ENCODE results near the gene HRH1.

The HRH1 gene

DNA sequence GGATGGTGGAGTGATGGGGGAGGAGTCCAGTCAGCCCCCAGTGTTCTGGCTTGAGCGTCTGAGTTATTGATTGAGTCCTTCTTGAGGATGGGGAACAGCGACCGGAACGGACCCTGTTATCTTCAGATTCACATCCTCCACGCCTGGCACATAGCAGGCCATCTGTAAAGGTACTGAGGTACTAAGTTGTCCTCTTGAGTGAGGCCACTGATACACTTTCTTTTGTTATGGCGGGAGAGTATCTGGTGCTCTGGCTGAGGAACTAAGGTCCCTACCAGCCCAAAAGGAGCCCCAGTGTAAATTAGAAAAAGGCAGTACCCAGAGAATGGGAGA lies 16.7 kb upstream of the HRH1 start:
- no peaks in the 10 kb centered on the region for H3K27me3 ChIP-seq (ENCODE audit: low read length)
- H3K9ac ChIP-seq (ENCODE audit: low read length): no peak overlapping the region
- no peaks in the 10 kb centered on the region for H3K36me3 ChIP-seq (ENCODE audit: low read length)
- TF ChIP-seq, protein P1, sequence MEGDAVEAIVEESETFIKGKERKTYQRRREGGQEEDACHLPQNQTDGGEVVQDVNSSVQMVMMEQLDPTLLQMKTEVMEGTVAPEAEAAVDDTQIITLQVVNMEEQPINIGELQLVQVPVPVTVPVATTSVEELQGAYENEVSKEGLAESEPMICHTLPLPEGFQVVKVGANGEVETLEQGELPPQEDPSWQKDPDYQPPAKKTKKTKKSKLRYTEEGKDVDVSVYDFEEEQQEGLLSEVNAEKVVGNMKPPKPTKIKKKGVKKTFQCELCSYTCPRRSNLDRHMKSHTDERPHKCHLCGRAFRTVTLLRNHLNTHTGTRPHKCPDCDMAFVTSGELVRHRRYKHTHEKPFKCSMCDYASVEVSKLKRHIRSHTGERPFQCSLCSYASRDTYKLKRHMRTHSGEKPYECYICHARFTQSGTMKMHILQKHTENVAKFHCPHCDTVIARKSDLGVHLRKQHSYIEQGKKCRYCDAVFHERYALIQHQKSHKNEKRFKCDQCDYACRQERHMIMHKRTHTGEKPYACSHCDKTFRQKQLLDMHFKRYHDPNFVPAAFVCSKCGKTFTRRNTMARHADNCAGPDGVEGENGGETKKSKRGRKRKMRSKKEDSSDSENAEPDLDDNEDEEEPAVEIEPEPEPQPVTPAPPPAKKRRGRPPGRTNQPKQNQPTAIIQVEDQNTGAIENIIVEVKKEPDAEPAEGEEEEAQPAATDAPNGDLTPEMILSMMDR (IDR thresholded peaks at IDR 0.05; ENCODE audit: insufficient read depth, low read length, poor library complexity, severe bottlenecking): no peak
- no peak for TF ChIP-seq EZH2phosphoT487 (conservative IDR thresholded peaks at IDR 0.05; ENCODE audit: low read length)
- no peak overlapping the region for H2AFZ ChIP-seq (ENCODE audit: low read depth, low read length, severe bottlenecking)
- no peak overlapping the region for H3K4me3 ChIP-seq (ENCODE audit: insufficient read depth, low read length, poor library complexity, severe bottlenecking)
- no peaks in the 10 kb centered on the region for H3K9me3 ChIP-seq (ENCODE audit: insufficient read depth, low read length)
- no peaks in the 10 kb centered on the region for H3K79me2 ChIP-seq (ENCODE audit: insufficient read depth, low read length)
- H3K4me2 ChIP-seq (ENCODE audit: low read depth, low read length, poor library complexity, severe bottlenecking): no peak overlapping the region
- H3K27ac ChIP-seq (ENCODE audit: low read depth, low read length): no peak overlapping the region
- H3F3A ChIP-seq (ENCODE audit: insufficient read depth): no peaks in the 10 kb centered on the region
- H3K9me2 ChIP-seq (replicated peaks; ENCODE audit: insufficient read depth, low read length): no peaks in the 10 kb centered on the region
- no peaks in the 10 kb centered on the region for H4K20me1 ChIP-seq (ENCODE audit: low read depth, low read length)

DNA sequence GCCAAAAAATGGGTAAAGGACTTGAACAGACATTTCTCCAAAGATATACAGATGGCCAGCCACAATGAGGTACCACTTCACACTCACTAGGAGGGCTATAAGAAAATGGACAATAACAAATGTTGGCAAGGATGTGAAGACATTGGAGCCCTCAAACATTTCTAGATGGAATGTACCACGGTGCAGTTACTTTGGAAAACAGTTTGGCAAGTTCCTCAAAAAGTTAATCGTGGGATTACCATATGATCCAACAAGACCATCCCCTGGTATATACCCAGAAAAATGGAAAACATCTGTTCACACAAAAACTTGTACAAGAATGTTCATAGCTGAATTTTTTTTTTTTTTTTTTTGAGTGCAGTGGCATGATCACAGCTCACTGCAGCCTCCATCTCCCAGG lies 15.9 kb upstream of the HRH1 start:
- no peak overlapping the region for H2AFZ ChIP-seq (ENCODE audit: low read depth, low read length, severe bottlenecking)
- no peaks in the 10 kb centered on the region for H3K36me3 ChIP-seq (ENCODE audit: low read length)
- H3K4me2 ChIP-seq (ENCODE audit: low read depth, low read length, poor library complexity, severe bottlenecking): no peak overlapping the region
- H4K20me1 ChIP-seq (ENCODE audit: low read depth, low read length): no peaks in the 10 kb centered on the region
- no peaks in the 10 kb centered on the region for H3K27me3 ChIP-seq (ENCODE audit: low read length)
- H3K9ac ChIP-seq (ENCODE audit: low read length): no peak overlapping the region
- no peaks in the 10 kb centered on the region for H3K79me2 ChIP-seq (ENCODE audit: insufficient read depth, low read length)
- no peaks in the 10 kb centered on the region for H3K9me2 ChIP-seq (replicated peaks; ENCODE audit: insufficient read depth, low read length)
- H3F3A ChIP-seq (ENCODE audit: insufficient read depth): no peaks in the 10 kb centered on the region
- no peak overlapping the region for H3K27ac ChIP-seq (ENCODE audit: low read depth, low read length)
- TF ChIP-seq, protein P1 (IDR thresholded peaks at IDR 0.05; ENCODE audit: insufficient read depth, low read length, poor library complexity, severe bottlenecking): no peak
- TF ChIP-seq EZH2phosphoT487 (conservative IDR thresholded peaks at IDR 0.05; ENCODE audit: low read length): no peak
- no peak overlapping the region for H3K4me3 ChIP-seq (ENCODE audit: insufficient read depth, low read length, poor library complexity, severe bottlenecking)
- H3K9me3 ChIP-seq (ENCODE audit: insufficient read depth, low read length): no peaks in the 10 kb centered on the region

DNA sequence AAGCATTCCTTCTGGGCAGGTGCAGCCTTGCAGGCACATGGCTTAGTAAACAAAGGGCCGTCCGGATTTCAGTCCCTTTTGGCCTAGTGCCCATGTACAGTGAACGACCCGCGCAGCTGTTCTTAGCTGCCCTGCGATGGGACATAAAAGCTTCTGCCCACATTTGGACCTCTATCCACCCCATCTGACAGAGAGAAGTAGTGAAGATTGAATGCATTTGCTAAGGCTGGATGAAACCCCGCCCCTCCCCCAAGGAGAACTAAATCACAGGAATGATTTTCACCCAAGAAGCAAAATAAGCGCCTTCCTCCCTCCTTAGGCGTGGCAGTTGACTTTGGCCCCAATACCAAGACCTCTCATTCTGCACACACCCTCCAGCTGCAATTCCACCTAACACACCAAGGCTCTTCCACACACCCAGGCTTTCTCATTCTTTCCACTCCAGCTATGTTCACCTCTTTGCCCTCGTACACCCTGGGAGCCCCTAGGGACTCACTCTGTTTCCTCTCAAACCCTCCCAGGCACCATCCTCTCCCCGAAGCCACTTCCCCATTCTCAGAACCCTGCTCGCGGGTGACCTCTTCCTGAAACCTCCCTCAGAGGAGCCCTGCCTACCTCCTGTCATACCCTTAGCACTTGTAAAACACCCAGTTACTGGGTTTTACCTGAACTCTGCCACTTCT lies 14.1 kb upstream of the HRH1 start:
- H3K9me2 ChIP-seq (replicated peaks; ENCODE audit: insufficient read depth, low read length): no peaks in the 10 kb centered on the region
- no peaks in the 10 kb centered on the region for H3F3A ChIP-seq (ENCODE audit: insufficient read depth)
- H3K4me2 ChIP-seq (ENCODE audit: low read depth, low read length, poor library complexity, severe bottlenecking): no peak overlapping the region
- no peaks in the 10 kb centered on the region for H3K9me3 ChIP-seq (ENCODE audit: insufficient read depth, low read length)
- no peaks in the 10 kb centered on the region for H3K36me3 ChIP-seq (ENCODE audit: low read length)
- TF ChIP-seq EZH2phosphoT487 (conservative IDR thresholded peaks at IDR 0.05; ENCODE audit: low read length): no peak
- TF ChIP-seq, protein P1 (IDR thresholded peaks at IDR 0.05; ENCODE audit: insufficient read depth, low read length, poor library complexity, severe bottlenecking): no peak
- H3K4me3 ChIP-seq (ENCODE audit: insufficient read depth, low read length, poor library complexity, severe bottlenecking): no peak overlapping the region
- H3K79me2 ChIP-seq (ENCODE audit: insufficient read depth, low read length): no peaks in the 10 kb centered on the region
- H2AFZ ChIP-seq (ENCODE audit: low read depth, low read length, severe bottlenecking): no peak overlapping the region
- no peak overlapping the region for H3K9ac ChIP-seq (ENCODE audit: low read length)
- H4K20me1 ChIP-seq (ENCODE audit: low read depth, low read length): no peaks in the 10 kb centered on the region
- H3K27me3 ChIP-seq (ENCODE audit: low read length): no peaks in the 10 kb centered on the region
- no peak overlapping the region for H3K27ac ChIP-seq (ENCODE audit: low read depth, low read length)
